Lower lobe of right lung (tissue), 2 donors: ENCODE results near the gene GTF3C4. TPM values are rescaled to one million over a fixed set of nuclear protein-coding genes. Genes with fewer than 3 reads are reported as not detected.
"Not testable (repeated sequence)": the region's sequence is repeated elsewhere in the genome, so short reads cannot be mapped to it uniquely, and the experiment has no call there.

Source experiments
- ATAC-seq, 2 donors: fragments of 200-7000 bp; cut with Tn5 transposase; one replicate each; pipeline ENCODE4 v1.9.1; 2020 to 2022; ENCODE audit warnings: mild to moderate bottlenecking in 2 of 2, moderate library complexity in 2 of 2
- DNase-seq: peaks from one replicate; pipeline ENCODE4 v3.0.0-alpha.2; 2020
- H3K27ac ChIP-seq: fragments of 200-600 bp; one replicate; pipeline ENCODE4 v1.8.0; 2022
- H3K27me3 ChIP-seq: fragments of 200-600 bp; one replicate; pipeline ENCODE4 v1.8.0; 2022; ENCODE audit warnings: low read depth
- H3K36me3 ChIP-seq: fragments of 200-600 bp; one replicate; pipeline ENCODE4 v1.8.0; 2022; ENCODE audit warnings: mild to moderate bottlenecking
- H3K4me1 ChIP-seq: fragments of 200-600 bp; one replicate; pipeline ENCODE4 v1.8.0; 2022
- H3K4me3 ChIP-seq: fragments of 200-600 bp; one replicate; pipeline ENCODE4 v1.8.0; 2022; ENCODE audit warnings: mild to moderate bottlenecking
- H3K9me3 ChIP-seq: fragments of 200-600 bp; one replicate; pipeline ENCODE4 v1.8.0; 2022
- CTCF ChIP-seq: fragments of 200-600 bp; IDR thresholded peaks from one replicate; pipeline ENCODE4 v1.8.0; 2022; ENCODE audit warnings: antibody characterized with exemption, mild to moderate bottlenecking
- intact Hi-C: fragments of 100-400 bp; cut with DNase I; formaldehyde crosslinking; loops from one replicate; pipeline ENCODE4 v1.11.0; 2022
- total RNA-seq: library from RNA; stranded (reverse); fragmentation: NEBNext Ultra II Directional; extraction: Animal tissue kit (Norgen Biotek cat#: 25700); gene quantifications from one replicate; pipeline ENCODE4 v1.2.1, GENCODE V29; 2021
- donor health status: DM: no; HTN: yes; CAD: no; lungs with severe emphysema.

The GTF3C4 gene
- total RNA-seq, 1 donor from 2014 or later: 14.0 TPM

- Histone ChIP-seq H3K27me3 (peaks cover 6% of the 10 kb centered on the region), H3K4me1 (no peaks in the 10 kb centered on the region), H3K36me3 (no peaks in the 10 kb centered on the region), H3K9me3 (no peaks in the 10 kb centered on the region), H3K27ac (no peak overlapping the region), H3K4me3 (no peak overlapping the region)
- ATAC-seq (peak; percentile 28 to 60), DNase-seq (no peak)
- intact Hi-C loops: no loop called here
- no peak for TF ChIP-seq CTCF
Observed at GRCh38 chr9:132717326-132717945, 47.2 kb downstream of the GTF3C4 start.

- ATAC-seq, H3K36me3 ChIP-seq, H3K4me1 ChIP-seq, H3K27me3 ChIP-seq, H3K4me3 ChIP-seq, H3K27ac ChIP-seq, H3K9me3 ChIP-seq, DNase-seq, intact Hi-C loops: not testable (repeated sequence)
Observed at GRCh38 chr9:132718381-132718928, 48.2 kb downstream of the GTF3C4 start.

- DNase-seq (no peak), ATAC-seq (no peak)
- Histone ChIP-seq H3K4me1 (no peaks in the 10 kb centered on the region), H3K27me3 (peaks cover 6% of the 10 kb centered on the region), H3K9me3 (no peaks in the 10 kb centered on the region), H3K36me3 (no peaks in the 10 kb centered on the region), H3K4me3 (no peak overlapping the region), H3K27ac (no peak overlapping the region)
- no peak for TF ChIP-seq CTCF
- intact Hi-C loops: no loop called here
Observed at GRCh38 chr9:132721661-132722060, 51.4 kb downstream of the GTF3C4 start.

- no peak for ATAC-seq
- DNase-seq: no peak
- H3K4me1 ChIP-seq: no peaks in the 10 kb centered on the region
- H3K9me3 ChIP-seq: no peaks in the 10 kb centered on the region
- no peaks in the 10 kb centered on the region for H3K36me3 ChIP-seq
- H3K4me3 ChIP-seq: no peak overlapping the region
- intact Hi-C loops: no loop called here
- no peak for TF ChIP-seq CTCF
- H3K27ac ChIP-seq: no peak overlapping the region
- H3K27me3 ChIP-seq: peaks cover 5% of the 10 kb centered on the region
Observed at GRCh38 chr9:132722564-132723065, 52.4 kb downstream of the GTF3C4 start.

- no peak for ATAC-seq
- DNase-seq: no peak
- Histone ChIP-seq H3K9me3 (no peaks in the 10 kb centered on the region), H3K4me3 (no peak overlapping the region), H3K27ac (no peak overlapping the region), H3K36me3 (no peaks in the 10 kb centered on the region), H3K4me1 (no peaks in the 10 kb centered on the region), H3K27me3 (no peaks in the 10 kb centered on the region)
- intact Hi-C loops: no loop called here
- no peak for TF ChIP-seq CTCF
Observed at GRCh38 chr9:132723809-132724208, 53.5 kb downstream of the GTF3C4 start.

GRCh38 chr9:132725306-132725705, 55.0 kb downstream of the GTF3C4 start:
- DNase-seq: no peak
- intact Hi-C loops: no loop called here
- Histone ChIP-seq H3K4me1 (no peaks in the 10 kb centered on the region), H3K27ac (no peak overlapping the region), H3K36me3 (no peaks in the 10 kb centered on the region), H3K27me3 (no peaks in the 10 kb centered on the region), H3K4me3 (no peak overlapping the region), H3K9me3 (no peaks in the 10 kb centered on the region)
- no peak for ATAC-seq
- no peak for TF ChIP-seq CTCF
